ENCODE measurements around the gene CHD6.

- no peak for TF ChIP-seq POLR2A (IDR thresholded peaks at IDR 0.05)
- TF ChIP-seq, protein P1, sequence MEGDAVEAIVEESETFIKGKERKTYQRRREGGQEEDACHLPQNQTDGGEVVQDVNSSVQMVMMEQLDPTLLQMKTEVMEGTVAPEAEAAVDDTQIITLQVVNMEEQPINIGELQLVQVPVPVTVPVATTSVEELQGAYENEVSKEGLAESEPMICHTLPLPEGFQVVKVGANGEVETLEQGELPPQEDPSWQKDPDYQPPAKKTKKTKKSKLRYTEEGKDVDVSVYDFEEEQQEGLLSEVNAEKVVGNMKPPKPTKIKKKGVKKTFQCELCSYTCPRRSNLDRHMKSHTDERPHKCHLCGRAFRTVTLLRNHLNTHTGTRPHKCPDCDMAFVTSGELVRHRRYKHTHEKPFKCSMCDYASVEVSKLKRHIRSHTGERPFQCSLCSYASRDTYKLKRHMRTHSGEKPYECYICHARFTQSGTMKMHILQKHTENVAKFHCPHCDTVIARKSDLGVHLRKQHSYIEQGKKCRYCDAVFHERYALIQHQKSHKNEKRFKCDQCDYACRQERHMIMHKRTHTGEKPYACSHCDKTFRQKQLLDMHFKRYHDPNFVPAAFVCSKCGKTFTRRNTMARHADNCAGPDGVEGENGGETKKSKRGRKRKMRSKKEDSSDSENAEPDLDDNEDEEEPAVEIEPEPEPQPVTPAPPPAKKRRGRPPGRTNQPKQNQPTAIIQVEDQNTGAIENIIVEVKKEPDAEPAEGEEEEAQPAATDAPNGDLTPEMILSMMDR (IDR thresholded peaks at IDR 0.05): no peak
- TF ChIP-seq EP300 (IDR thresholded peaks at IDR 0.05): no peak
- TF ChIP-seq POLR2AphosphoS5 (IDR thresholded peaks at IDR 0.05): no peak
Observed at GRCh38 chr20:41638456-41638855, 20.3 kb upstream of the CHD6 start.
